ENCODE results near the gene BNIP2.

Gene BNIP2

GRCh38 chr15:59632714-59633113 lies 56.4 kb downstream of the BNIP2 start:
- DNase-seq (ENCODE audit: low spot score), result no peak

- DNase-seq (ENCODE audit: low spot score), result no peak
Measured at GRCh38 chr15:59622289-59622688, 66.8 kb downstream of the BNIP2 start.

GRCh38 chr15:59618406-59618805 lies 70.7 kb downstream of the BNIP2 start:
- no peak for DNase-seq (ENCODE audit: low spot score)

GRCh38 chr15:59616379-59616778 lies 72.7 kb downstream of the BNIP2 start:
- no peak for DNase-seq (ENCODE audit: low spot score)

GRCh38 chr15:59615661-59616060 lies 73.5 kb downstream of the BNIP2 start:
- no peak for DNase-seq (ENCODE audit: low spot score)

- DNase-seq (ENCODE audit: low spot score), result no peak
Measured at GRCh38 chr15:59614153-59614552, 75.0 kb downstream of the BNIP2 start.

- DNase-seq (ENCODE audit: low spot score), result no peak
Measured at GRCh38 chr15:59611276-59612260, 77.6 kb downstream of the BNIP2 start, which contains the start of gene GCNT3. GCNT3 (plus strand) TSS chr15:59611783; CDS start chr15:59618239, 6,456 bp downstream.

GRCh38 chr15:59609730-59610712 lies 79.1 kb downstream of the BNIP2 start:
- no peak for DNase-seq (ENCODE audit: low spot score)

Data from CD4-positive, alpha-beta T cell treated with Interleukin-6 at 100 ng/mL for 8 hours (primary cell).